ENCODE measurements around the gene RBL1.

- TF ChIP-seq NFRKB (IDR thresholded peaks at IDR 0.05) (no peak), SP1 (IDR thresholded peaks at IDR 0.05) (no peak), ZNF384 (IDR thresholded peaks at IDR 0.05) (no peak), FOXK2 (IDR thresholded peaks at IDR 0.05) (no peak), CTBP1 (IDR thresholded peaks at IDR 0.05; ENCODE audit: borderline replicate concordance) (no peak)
Observed at GRCh38 chr20:37102571-37102970, 6.8 kb upstream of the RBL1 start.

All from HEK293T (cell line).